Activated T-helper 1 cell treated with anti-CD3 and anti-CD28 coated beads, Interleukin-12 subunit alpha, Interleukin-12 subunit beta, Interleukin-2, Interleukin-4 antibody, amounts not matched to agents 30 ng/mL and 10 ng/mL and 1 ng/mL, durations not matched to agents 14 hours and 24 hours and 36 hours (primary cell): Measurements from ENCODE around the gene WNK1. TPM values are rescaled to one million over a fixed set of nuclear protein-coding genes. Genes with fewer than 3 reads are reported as not detected.
A peak's percentile ranks its signal among the peaks of the same experiment; 100 is the strongest.
"Not testable (repeated sequence)": the region's sequence is repeated elsewhere in the genome, so short reads cannot be mapped to it uniquely, and the experiment has no call there.

Source experiments
- DNase-seq: peaks from one replicate; pipeline ENCODE4 v3.0.0; 2021; ENCODE audit warnings: low spot score
- H3K27ac Mint-ChIP-seq: one replicate; pipeline ENCODE4 v1.8.0; 2021; ENCODE audit warnings: mild to moderate bottlenecking, mixed read lengths
- H3K27me3 Mint-ChIP-seq: one replicate; pipeline ENCODE4 v1.8.0; 2022; ENCODE audit warnings: mild to moderate bottlenecking, moderate library complexity, mixed read lengths; ENCODE audit not compliant: insufficient read depth
- H3K36me3 Mint-ChIP-seq: one replicate; pipeline ENCODE4 v1.8.0; 2021; ENCODE audit warnings: low read depth, mixed read lengths
- H3K4me1 Mint-ChIP-seq: one replicate; pipeline ENCODE4 v1.8.0; 2021; ENCODE audit warnings: low read depth, mixed read lengths
- H3K4me3 Mint-ChIP-seq: one replicate; pipeline ENCODE4 v1.8.0; 2021; ENCODE audit warnings: mild to moderate bottlenecking, moderate library complexity, mixed read lengths
- H3K9me3 Mint-ChIP-seq: one replicate; pipeline ENCODE4 v1.8.0; 2021; ENCODE audit warnings: mixed read lengths
- intact Hi-C: fragments of 100-400 bp; cut with micrococcal nuclease; formaldehyde crosslinking; loops from one replicate; pipeline ENCODE4 v1.15.1; 2024
- total RNA-seq: library from RNA; stranded (reverse); gene quantifications from 2 replicates; pipeline ENCODE4 v1.2.3, GENCODE V29; 2022

WNK1 gene
- total RNA-seq, 1 donor from 2014 or later, result 178 TPM

DNA sequence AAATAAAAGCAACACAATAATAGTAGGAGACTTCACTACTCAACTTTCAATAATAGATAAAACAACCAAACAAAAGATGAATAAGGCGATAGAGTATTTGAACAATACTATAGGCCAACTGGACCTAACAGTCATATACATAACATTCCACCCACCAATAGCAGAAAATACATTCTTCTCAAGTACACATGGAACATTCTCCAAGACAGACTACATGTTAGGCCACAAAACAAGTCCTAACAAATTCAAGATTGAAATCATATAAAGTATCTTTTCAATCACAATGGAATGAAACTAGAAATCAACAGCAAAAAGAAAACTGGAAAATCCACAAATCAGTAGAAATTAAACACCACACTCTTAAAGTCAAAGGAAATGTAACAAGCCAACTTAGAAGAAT, 168.3 kb downstream of the WNK1 start:
- Mint-ChIP-seq H3K4me1 (no peaks in the 10 kb centered on the region), H3K27me3 (no peaks in the 10 kb centered on the region), H3K9me3 (no peaks in the 10 kb centered on the region), H3K4me3 (no peak overlapping the region), H3K36me3 (peaks cover 29% of the 10 kb centered on the region), H3K27ac (peak overlapping the region; percentile 0)
- DNase-seq, result no peak
- intact Hi-C loops, result no loop called here

DNA sequence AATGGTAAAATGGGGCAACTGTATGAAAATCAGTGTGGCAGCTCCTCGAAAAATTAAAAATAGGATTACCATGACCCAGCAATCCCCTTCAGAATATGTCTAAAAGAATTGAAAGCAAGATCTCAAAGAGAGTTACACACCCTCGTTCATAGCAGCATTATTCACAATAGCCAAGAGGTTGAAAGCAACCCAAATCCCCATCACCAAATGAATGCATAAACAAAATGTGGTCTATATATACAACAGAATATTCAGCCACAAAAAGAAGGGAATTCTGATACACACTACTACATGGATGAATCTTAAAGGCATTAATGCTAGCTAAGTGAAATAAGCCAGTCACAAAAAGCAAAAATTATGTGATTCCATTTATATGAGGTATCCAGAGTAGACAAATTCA, 169.9 kb downstream of the WNK1 start:
- Mint-ChIP-seq H3K9me3 (no peaks in the 10 kb centered on the region), H3K27me3 (no peaks in the 10 kb centered on the region), H3K4me1 (no peaks in the 10 kb centered on the region), H3K36me3 (peaks cover 28% of the 10 kb centered on the region), H3K4me3 (no peak overlapping the region), H3K27ac (no peak overlapping the region)
- DNase-seq, result no peak
- intact Hi-C loops, result no loop called here

DNA sequence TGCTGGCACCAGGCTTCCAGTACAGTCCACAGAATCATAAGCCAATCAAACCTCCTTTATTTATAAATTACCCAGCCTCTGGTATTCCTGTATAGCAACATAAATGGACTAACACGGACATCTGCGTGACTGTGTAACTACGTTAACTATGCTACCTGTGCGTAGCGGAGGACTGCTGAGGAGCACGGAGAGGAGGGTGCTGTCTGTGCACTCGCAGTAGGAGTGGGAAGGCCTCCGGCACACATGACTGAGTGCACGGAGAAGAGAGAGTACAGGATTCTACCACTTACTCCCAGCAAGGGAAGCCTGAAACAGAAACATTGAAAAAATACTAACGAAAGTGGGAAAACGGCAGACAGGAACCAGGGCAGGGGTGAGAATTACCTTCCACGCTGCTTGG, 174.3 kb downstream of the WNK1 start:
- intact Hi-C loops, result no loop called here
- Mint-ChIP-seq H3K4me1 (no peaks in the 10 kb centered on the region), H3K27me3 (no peaks in the 10 kb centered on the region), H3K27ac (no peak overlapping the region), H3K9me3 (no peaks in the 10 kb centered on the region), H3K4me3 (no peak overlapping the region), H3K36me3 (peaks cover 36% of the 10 kb centered on the region)
- DNase-seq, result no peak

DNA sequence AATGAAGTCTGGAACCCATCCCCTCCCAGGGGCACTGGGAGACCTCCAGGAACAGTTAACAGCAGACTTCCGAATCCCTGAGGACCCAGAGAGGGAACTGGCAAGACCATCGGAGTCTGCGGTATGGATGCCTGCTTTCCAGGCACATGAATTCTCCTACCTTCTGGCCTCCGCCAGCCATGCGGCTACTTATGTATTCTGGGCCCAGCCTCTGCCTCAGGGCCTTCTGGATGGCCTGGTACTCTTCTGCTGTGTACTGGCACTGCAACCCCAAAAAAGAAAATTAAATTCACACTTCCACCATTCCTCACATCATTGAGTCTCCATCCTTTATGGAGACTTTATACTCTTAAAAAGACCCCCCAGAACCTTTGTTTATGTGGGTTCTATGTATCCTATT, 178.7 kb downstream of the WNK1 start:
- Mint-ChIP-seq H3K27ac (no peak overlapping the region), H3K36me3 (peaks cover 28% of the 10 kb centered on the region), H3K27me3 (no peaks in the 10 kb centered on the region), H3K4me1 (no peaks in the 10 kb centered on the region), H3K4me3 (no peak overlapping the region), H3K9me3 (no peaks in the 10 kb centered on the region)
- intact Hi-C loops, result no loop called here
- no peak for DNase-seq

DNA sequence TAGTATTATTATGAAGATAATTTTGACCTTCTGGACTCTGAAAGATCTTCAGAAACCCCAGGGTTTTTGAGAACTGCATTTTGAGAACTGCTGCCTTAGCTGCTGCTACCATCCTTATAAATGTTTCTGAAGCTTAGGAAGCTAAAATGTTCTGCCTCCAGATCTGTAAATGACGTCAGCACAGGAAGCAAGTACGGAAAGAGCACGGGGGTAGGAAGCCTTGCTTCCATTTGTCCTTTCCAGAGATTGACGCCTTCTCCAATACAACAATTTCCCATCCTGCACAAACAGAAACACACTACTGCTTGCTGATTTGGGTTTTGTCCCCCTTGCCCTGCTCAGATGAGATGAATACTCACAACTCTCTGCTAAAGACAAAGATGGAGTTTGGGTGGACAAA, 179.2 kb downstream of the WNK1 start:
- intact Hi-C loops, result no loop called here
- Mint-ChIP-seq H3K27me3 (no peaks in the 10 kb centered on the region), H3K36me3 (peaks cover 26% of the 10 kb centered on the region), H3K4me1 (no peaks in the 10 kb centered on the region), H3K9me3 (no peaks in the 10 kb centered on the region), H3K4me3 (no peak overlapping the region), H3K27ac (no peak overlapping the region)
- no peak for DNase-seq

DNA sequence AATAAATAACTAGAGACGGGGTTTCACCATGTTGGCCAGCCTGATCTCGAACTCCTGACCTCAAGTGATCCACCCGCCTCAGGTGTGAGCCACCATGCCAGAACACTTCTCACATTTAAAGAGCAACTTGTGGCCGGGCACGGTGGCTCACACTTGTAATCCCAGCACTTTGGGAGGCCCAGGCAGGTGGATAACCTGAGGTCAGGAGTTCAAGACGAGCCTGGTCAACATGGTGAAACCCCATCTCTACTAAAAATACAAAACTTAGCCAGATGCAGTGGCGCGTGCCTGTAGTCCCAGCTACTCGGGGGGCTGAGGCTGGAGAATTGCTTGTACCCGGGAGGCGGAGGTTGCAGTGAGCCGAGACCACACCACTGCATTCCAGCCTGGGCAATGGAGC, 183.5 kb downstream of the WNK1 start:
- H3K27me3 Mint-ChIP-seq, H3K4me1 Mint-ChIP-seq, intact Hi-C loops, H3K9me3 Mint-ChIP-seq, H3K4me3 Mint-ChIP-seq, H3K27ac Mint-ChIP-seq, DNase-seq: not testable (repeated sequence)
- peaks cover 36% of the 10 kb centered on the region for H3K36me3 Mint-ChIP-seq

DNA sequence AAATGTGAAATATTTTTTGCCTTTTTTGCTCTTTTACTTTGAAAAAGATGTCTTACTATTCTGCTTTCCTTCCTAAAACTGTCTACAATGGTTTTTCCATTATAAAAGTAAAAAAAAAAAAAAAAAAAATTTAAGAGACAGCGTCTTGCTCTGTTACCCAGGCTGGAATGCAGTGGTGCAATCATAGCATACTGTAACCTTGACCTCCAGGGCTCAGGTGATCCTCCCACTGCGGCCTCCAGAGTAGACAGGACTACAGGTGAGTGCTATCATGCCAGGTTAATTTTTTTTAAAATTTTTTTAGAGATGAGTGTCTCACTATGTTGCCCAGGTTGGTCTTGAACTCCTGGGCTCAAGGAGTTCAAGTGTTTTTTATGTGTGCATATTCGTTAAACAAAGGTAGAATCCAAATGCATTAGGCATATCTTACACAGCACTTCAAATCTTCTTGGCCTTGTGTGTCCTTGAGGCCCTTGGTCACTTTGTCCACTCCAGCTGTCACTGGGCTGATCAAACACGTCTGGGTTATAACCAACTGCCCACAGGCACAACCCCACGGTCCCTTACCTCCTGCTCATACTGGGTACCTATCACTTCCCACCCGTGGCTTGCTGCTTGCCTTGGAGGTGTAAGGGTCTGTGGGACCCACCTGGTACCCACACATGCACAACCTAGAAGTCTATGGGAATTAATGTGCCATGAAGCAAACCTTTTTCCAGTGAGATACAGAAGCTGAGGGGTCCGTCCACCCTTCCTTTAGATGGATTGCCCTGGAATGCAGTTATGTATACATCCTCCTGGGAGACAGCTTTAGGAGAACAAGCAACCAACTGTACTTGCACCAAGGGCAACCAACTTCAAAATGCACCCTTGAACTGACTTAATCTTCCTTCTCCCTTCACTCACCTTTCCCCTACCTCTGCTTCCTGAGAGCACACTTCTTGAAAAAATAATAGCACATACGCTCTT, 184.3 kb downstream of the WNK1 start:
- intact Hi-C loops, result no loop called here
- Mint-ChIP-seq H3K27ac (no peak overlapping the region), H3K9me3 (no peaks in the 10 kb centered on the region), H3K4me3 (no peak overlapping the region), H3K36me3 (peaks cover 33% of the 10 kb centered on the region), H3K27me3 (no peaks in the 10 kb centered on the region), H3K4me1 (no peaks in the 10 kb centered on the region)
- no peak for DNase-seq

DNA sequence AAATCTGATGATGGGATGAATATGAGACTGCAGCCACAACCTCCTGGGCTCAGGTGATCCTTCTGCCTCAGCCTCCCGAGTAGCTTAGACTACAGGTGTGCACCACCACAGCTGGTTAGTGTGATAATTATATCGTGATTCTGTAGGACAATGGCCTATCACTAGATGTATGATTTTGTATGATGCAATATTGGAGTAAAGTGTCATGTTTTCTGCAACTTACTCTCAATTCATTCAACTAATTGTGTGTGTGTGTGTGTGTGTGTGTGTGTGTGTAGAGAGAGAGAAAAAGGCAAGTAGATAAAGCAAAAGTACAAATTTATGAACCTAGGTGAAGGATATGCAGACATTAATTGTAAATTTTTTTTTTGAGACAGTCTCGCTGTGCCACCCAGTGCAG, 186.4 kb downstream of the WNK1 start:
- no peak for DNase-seq
- Mint-ChIP-seq H3K27me3 (no peaks in the 10 kb centered on the region), H3K4me1 (peaks cover 1% of the 10 kb centered on the region), H3K4me3 (no peak overlapping the region), H3K27ac (no peak overlapping the region), H3K36me3 (peaks cover 34% of the 10 kb centered on the region), H3K9me3 (no peaks in the 10 kb centered on the region)
- intact Hi-C loops, result no loop called here

DNA sequence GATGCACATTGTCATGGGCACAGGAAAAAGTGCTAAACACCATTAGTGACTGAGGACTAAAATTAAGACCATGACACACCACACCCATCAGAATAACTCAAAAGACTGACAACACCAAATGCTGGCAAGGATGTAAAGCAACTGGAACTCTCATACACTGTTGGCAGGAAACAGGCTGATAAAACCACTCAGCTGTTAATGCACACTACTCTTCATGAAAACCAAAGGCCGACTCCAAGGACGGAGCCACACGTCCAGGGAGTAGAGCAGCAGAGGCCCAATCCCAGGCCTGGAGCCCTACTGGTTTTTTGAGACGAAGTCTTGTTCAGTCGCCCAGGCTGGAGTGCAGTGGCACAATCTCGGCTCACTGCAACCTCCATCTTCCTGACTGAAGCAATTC, 190.7 kb downstream of the WNK1 start:
- Mint-ChIP-seq H3K4me1 (peaks cover 31% of the 10 kb centered on the region), H3K36me3 (peaks cover 32% of the 10 kb centered on the region), H3K27me3 (no peaks in the 10 kb centered on the region), H3K9me3 (no peaks in the 10 kb centered on the region), H3K27ac (no peak overlapping the region), H3K4me3 (no peak overlapping the region)
- intact Hi-C loops, result loop anchor here (10.0 kb wide), 2 partner anchors 488 to 752 kb away; partner anchors contain the start of genes ADIPOR2 and B4GALNT3
- no peak for DNase-seq

DNA sequence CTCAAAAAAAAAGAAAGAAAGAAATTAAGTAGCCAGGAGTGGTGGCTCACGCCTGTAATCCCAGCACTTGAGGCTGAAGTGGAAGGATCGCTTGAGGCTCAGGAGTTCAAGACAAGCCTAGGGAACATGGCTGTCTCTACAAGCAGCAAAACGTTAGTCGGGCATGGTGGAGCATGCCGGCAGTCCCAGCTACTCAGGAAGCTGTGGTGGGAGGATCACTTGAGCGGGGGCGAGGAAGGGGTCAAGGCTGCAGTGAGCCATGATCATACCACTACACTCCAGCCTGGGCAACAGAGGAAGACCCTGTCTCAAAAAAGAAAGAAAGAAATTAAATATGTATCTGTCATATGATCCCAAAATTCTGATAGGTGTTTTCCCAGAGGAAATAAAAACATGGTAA, 191.8 kb downstream of the WNK1 start:
- no peaks in the 10 kb centered on the region for H3K9me3 Mint-ChIP-seq
- no peaks in the 10 kb centered on the region for H3K27me3 Mint-ChIP-seq
- intact Hi-C loops, result loop anchor here (10.0 kb wide), 2 partner anchors 489 to 751 kb away; partner anchors contain the start of genes ADIPOR2 and B4GALNT3
- peak overlapping the region; percentile 15 for H3K27ac Mint-ChIP-seq
- no peak for DNase-seq
- H3K36me3 Mint-ChIP-seq, result peaks cover 26% of the 10 kb centered on the region
- H3K4me3 Mint-ChIP-seq, result no peak overlapping the region
- peaks cover 35% of the 10 kb centered on the region for H3K4me1 Mint-ChIP-seq

DNA sequence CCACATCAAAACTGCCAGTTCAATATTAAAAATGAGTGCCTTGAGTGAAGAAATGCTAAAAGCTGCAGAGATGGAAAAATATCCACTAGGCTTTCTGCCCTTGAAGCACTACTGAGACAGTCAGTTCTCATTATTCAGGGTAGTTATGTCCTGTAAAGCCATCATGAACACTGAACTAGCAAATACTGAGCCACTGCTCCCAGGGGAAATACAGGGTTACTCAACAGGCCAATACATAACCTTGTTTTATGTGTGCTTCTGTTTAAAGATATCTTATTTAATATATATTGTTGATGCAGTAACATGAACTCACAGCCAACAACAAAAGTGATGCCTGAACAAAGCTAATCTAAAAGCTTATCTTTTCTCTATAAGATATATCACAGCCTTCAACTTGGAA, 193.8 kb downstream of the WNK1 start:
- Mint-ChIP-seq H3K9me3 (no peaks in the 10 kb centered on the region), H3K4me1 (peaks cover 35% of the 10 kb centered on the region), H3K4me3 (peak overlapping the region; percentile 74), H3K36me3 (peaks cover 14% of the 10 kb centered on the region), H3K27ac (peak overlapping the region; percentile 73), H3K27me3 (peaks cover 2% of the 10 kb centered on the region)
- intact Hi-C loops, result loop anchor here (5.0 to 10.0 kb wide), 6 partner anchors 39 to 749 kb away; partner anchors contain the start of genes ADIPOR2 and B4GALNT3
- no peak for DNase-seq

DNA sequence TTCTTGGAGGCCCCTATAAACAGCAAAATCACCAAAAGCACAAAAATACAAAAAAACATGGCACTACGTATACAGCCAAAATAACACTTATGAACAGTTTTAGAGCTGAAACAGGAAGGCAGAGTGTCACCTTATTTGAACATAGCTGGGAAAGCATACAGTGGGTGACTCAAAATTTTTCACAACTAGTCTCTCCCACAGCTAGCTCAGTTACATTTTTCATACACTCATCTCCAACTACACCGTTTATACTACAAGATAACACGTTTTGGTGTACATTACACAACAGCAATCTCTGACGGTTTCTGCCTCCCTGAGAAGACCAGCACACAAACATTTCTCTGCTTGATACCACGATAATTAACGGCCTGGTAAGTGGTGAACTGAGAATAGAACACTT, 194.3 kb downstream of the WNK1 start:
- intact Hi-C loops, result loop anchor here (5.0 to 10.0 kb wide), 6 partner anchors 39 to 748 kb away; partner anchors contain the start of genes ADIPOR2 and B4GALNT3
- DNase-seq, result no peak
- H3K9me3 Mint-ChIP-seq, result no peaks in the 10 kb centered on the region
- peaks cover 35% of the 10 kb centered on the region for H3K4me1 Mint-ChIP-seq
- peak overlapping the region; percentile 74 for H3K27ac Mint-ChIP-seq
- H3K36me3 Mint-ChIP-seq, result peaks cover 14% of the 10 kb centered on the region
- peak overlapping the region; percentile 74 for H3K4me3 Mint-ChIP-seq
- H3K27me3 Mint-ChIP-seq, result peaks cover 6% of the 10 kb centered on the region

DNA sequence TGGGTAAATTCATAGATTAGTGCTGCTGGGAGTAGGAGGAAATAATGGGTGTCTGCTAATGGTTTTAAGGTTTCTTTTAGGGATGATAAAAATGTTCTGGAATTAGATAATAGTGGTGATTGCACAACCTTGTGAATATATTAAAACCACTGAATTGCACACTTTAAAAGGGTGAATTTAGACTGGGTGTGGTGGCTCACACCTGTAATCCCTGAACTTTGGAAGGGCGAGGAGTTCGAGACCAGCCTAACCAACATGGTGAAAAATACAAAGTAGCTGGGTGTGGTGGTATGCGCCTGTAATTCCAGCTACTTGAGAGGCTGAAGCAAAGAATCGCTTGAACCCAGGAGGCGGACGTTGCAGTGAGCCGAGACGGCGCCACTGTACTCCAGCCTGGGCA, 195.9 kb downstream of the WNK1 start:
- H3K9me3 Mint-ChIP-seq, result no peaks in the 10 kb centered on the region
- no peak for DNase-seq
- intact Hi-C loops, result loop anchor here (5.0 to 10.0 kb wide), 6 partner anchors 41 to 747 kb away; partner anchors contain the start of genes ADIPOR2 and B4GALNT3
- peak overlapping the region; percentile 95 for H3K4me3 Mint-ChIP-seq
- H3K36me3 Mint-ChIP-seq, result peaks cover 8% of the 10 kb centered on the region
- peaks cover 6% of the 10 kb centered on the region for H3K27me3 Mint-ChIP-seq
- H3K27ac Mint-ChIP-seq, result peak overlapping the region; percentile 27
- H3K4me1 Mint-ChIP-seq, result peaks cover 35% of the 10 kb centered on the region
